ENCODE data around the gene SH3BP5L. TPM values are rescaled to one million over a fixed set of nuclear protein-coding genes. Genes with fewer than 3 reads are reported as not detected.

SH3BP5L gene
- total RNA-seq, 4 donors from 2014 or later = 15.7 to 26.4 (median 22.8) TPM

DNA sequence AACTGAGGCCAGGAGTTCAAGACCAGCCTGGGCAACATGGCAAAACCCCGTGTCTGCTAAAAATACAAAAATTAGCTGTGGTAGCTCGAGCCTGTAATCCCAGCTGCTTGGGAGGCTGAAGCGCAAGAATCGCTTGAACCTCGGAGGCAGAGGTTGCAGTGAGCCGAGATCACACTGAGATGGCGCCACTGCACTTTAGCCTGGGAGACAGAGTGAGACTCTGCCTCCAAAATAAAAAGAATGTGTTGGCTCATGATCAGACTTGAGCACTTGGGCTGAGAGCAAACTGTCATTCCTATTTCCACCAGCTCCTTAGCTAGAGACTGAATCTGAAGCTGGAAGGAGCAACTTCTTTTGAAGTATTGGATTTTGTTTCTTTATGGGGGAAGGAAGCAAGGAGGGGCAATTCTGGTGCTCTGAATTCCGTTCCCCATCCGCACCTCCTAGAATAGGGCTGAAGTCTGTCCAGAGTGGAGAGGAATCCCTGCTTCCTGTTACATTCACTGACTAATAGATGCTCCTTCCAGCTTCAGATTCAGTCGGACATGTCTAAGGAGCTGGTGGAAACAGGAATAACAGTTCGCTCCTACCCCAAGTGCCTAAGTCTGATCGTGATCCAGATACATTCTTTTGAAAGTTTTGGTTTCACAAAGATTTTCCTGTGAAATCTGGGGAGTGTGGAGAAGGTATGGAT is 16.1 kb upstream of the SH3BP5L start:
- Histone ChIP-seq H3K4me1 (peaks cover 55 to 59% of the 10 kb centered on the region in 2 donors), H3K4me3 (no peak overlapping the region), H3K27ac (peak overlapping the region; percentile 35 to 99 (median 74)), H3K9me3 (no peaks in the 10 kb centered on the region), H3K27me3 (no peaks in the 10 kb centered on the region), H3K36me3 (peaks cover 0 to 24% of the 10 kb centered on the region in 2 donors)
- in situ Hi-C loops (cut with MboI; ENCODE audit: low sequenced_read_pairs in 4 of 4) = no loop called here
- peak in 1 of 2 donors; percentile 56 for DNase-seq
- no peak for ATAC-seq
- intact Hi-C loops (cut with DNase I; ENCODE audit: low total_unique reads) = no loop called here
- TF ChIP-seq POLR2A (IDR thresholded peaks at IDR 0.05) = no peak
- TF ChIP-seq, protein P1, sequence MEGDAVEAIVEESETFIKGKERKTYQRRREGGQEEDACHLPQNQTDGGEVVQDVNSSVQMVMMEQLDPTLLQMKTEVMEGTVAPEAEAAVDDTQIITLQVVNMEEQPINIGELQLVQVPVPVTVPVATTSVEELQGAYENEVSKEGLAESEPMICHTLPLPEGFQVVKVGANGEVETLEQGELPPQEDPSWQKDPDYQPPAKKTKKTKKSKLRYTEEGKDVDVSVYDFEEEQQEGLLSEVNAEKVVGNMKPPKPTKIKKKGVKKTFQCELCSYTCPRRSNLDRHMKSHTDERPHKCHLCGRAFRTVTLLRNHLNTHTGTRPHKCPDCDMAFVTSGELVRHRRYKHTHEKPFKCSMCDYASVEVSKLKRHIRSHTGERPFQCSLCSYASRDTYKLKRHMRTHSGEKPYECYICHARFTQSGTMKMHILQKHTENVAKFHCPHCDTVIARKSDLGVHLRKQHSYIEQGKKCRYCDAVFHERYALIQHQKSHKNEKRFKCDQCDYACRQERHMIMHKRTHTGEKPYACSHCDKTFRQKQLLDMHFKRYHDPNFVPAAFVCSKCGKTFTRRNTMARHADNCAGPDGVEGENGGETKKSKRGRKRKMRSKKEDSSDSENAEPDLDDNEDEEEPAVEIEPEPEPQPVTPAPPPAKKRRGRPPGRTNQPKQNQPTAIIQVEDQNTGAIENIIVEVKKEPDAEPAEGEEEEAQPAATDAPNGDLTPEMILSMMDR (IDR thresholded peaks at IDR 0.05 in 4 of 5, conservative IDR thresholded peaks at IDR 0.05 in 1 of 5) = peak in 3 of 5 experiments; percentile 26 to 42 (median 29)

DNA sequence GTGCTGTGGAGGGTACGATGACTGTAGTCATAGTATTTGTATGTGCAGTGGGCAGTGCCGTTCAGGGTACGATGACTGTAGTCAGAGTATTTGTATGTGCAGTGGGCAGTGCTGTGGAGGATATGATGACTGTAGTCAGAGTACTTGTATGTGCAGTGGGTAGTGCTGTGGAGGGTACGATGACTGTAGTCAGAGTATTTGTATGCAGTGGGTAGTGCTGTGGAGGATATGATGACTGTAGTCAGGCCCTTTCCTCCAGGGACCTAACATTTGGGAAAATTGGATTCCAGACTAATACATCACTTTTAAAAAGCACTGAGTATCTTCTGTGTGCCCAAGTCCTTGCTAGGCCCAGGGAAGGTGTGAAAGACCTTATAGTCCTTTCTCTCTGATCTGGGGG is 15.2 kb upstream of the SH3BP5L start:
- Histone ChIP-seq H3K27ac (peak overlapping the region in 2 of 4 donors; percentile 78 to 99), H3K36me3 (peaks cover 0 to 15% of the 10 kb centered on the region in 2 donors), H3K4me1 (peaks cover 55 to 59% of the 10 kb centered on the region in 2 donors), H3K9me3 (no peaks in the 10 kb centered on the region), H3K4me3 (no peak overlapping the region), H3K27me3 (no peaks in the 10 kb centered on the region)
- no peak for ATAC-seq
- TF ChIP-seq POLR2A (IDR thresholded peaks at IDR 0.05) = no peak
- TF ChIP-seq, protein P1 (IDR thresholded peaks at IDR 0.05 in 4 of 5, conservative IDR thresholded peaks at IDR 0.05 in 1 of 5) = no peak
- no peak for DNase-seq
- in situ Hi-C loops (cut with MboI; ENCODE audit: low sequenced_read_pairs in 4 of 4) = no loop called here
- intact Hi-C loops (cut with DNase I; ENCODE audit: low total_unique reads) = no loop called here

DNA sequence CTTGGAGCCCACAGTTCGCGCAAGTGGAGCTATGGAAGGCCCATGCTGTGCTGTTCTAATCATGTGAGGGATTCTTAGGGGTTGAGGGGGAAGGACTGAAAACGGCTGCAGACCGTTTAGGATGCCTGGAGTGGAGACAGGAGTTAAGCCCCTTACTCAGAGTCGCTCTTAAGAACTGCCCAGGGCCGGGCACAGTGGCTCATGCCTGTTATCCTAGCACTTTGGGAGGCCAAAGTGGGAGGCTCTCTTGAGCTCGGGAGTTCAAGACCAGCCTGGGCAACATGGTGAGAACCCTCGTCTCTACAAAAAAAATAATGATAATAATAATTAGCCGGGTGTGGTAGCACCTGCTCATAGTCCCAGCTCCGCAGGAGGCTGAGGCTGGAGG is 13.4 kb upstream of the SH3BP5L start:
- in situ Hi-C loops (cut with MboI; ENCODE audit: low sequenced_read_pairs in 4 of 4) (no loop called here), intact Hi-C loops (cut with DNase I; ENCODE audit: low total_unique reads) (no loop called here)
- Histone ChIP-seq H3K36me3 (no peaks in the 10 kb centered on the region), H3K4me1 (peaks cover 50 to 57% of the 10 kb centered on the region in 2 donors), H3K9me3 (no peaks in the 10 kb centered on the region), H3K27me3 (no peaks in the 10 kb centered on the region), H3K27ac (peak overlapping the region; percentile 95 to 100 (median 98)), H3K4me3 (peak overlapping the region; percentile 68 to 98 (median 83))
- TF ChIP-seq, protein P1 (IDR thresholded peaks at IDR 0.05 in 4 of 5, conservative IDR thresholded peaks at IDR 0.05 in 1 of 5) = no peak
- TF ChIP-seq POLR2A (IDR thresholded peaks at IDR 0.05) = no peak
- ATAC-seq = peak; percentile 3 to 9
- DNase-seq = no peak

DNA sequence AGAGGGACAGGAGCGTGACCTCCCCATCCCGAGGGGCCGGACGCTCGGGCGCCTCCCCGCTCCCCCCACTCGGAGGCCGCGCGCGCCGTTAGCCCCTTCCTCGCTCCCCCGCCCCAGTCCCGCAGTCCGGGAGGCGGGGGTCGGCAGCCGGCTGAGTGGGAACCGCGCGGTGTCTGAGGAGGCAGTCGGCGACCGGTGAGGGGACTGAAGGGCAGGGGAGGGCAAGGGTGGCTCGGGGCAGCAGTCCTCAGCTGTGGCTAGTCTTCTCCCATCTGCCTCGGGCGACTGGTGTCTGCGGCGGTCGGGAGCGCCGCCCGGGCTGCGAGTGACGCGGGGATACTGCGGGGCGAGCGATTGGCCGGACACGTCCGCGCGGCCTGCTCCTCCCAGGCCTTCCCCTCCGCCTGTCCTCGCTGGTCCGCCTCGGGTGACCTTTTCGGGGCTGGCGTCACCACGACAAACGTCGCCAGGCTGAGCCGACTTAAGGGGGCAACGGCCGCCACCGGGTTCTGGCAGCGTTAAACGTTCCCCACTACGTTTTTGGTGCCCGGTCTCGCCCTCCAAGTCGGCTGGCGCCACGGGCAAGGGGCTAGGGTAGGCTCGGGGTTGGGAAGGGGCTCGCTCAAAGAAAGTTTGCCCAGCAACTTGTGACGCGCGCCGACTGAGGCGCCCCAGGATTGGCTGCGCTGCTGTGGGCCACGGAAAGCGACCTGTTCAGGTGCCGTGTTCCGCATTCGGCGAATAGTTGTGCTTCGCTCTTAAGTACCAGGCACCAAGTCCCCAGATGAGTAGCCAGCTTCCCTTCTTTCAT is 12.8 kb upstream of the SH3BP5L start:
- peak; percentile 78 to 87 for ATAC-seq
- intact Hi-C loops (cut with DNase I; ENCODE audit: low total_unique reads) = loop anchor here (1.0 kb wide), 3 partner anchors 12 to 36 kb away; partner anchors contain the start of gene ZNF692

More for the DNA sequence above, 12.8 kb upstream of the SH3BP5L start:
- H3K27ac ChIP-seq = peak overlapping the region; percentile 95 to 100 (median 98)
- in situ Hi-C loops (cut with MboI; ENCODE audit: low sequenced_read_pairs in 4 of 4) = no loop called here
- H3K4me1 ChIP-seq = peaks cover 44 to 51% of the 10 kb centered on the region in 2 donors
- H3K36me3 ChIP-seq = no peaks in the 10 kb centered on the region
- H3K27me3 ChIP-seq = no peaks in the 10 kb centered on the region
- TF ChIP-seq POLR2A (IDR thresholded peaks at IDR 0.05) = peak; percentile 95 to 98
- TF ChIP-seq, protein P1 (IDR thresholded peaks at IDR 0.05 in 4 of 5, conservative IDR thresholded peaks at IDR 0.05 in 1 of 5) = no peak
- DNase-seq = peak; percentile 88 to 91
- peak overlapping the region; percentile 68 to 98 (median 83) for H3K4me3 ChIP-seq
- no peaks in the 10 kb centered on the region for H3K9me3 ChIP-seq

All from gastrocnemius medialis (tissue), 4 donors.